Fibroblast of skin of scalp (primary cell): ENCODE results near the gene SLF2.

Experiments used
- DNase-seq: peaks from one replicate; pipeline ENCODE4 v3.0.0-alpha.2; 2013

SLF2 gene

DNA sequence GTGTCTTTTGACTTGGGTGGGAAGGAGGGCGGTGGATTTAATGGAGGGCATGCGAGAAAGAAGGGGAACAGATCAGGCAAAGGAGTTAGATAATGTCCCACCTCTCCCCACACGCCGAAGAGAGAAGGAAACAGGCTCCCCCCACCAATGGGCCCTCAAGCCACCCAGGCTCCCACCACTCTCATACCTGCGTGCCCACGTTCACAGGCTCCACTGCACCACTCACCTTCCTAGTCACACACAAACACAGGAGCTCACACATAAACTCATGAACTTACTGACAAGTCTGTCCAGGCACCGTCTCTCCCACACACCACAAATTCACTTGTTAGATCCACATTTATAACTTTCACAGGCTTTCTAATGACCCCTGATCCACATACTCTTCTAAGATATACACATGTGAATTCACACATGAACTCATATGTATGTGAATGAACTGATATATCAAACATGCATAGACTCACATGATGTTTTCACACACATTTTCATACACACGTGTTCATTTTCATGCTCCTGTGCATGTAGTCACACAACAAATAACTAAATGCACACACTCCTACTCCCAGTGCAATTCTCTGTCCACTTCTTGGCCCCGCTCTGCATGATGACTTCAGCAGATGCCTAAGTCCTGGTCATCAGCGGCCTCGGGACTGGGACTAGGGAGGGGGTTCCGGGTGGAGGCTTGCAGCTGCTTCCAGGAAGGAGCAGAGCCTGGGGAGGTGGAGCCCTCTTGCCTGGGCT lies 88.3 kb downstream of the SLF2 start:
- DNase-seq: peak; percentile 79

- DNase-seq: no peak
These were observed 88.9 kb downstream of the SLF2 start for GRCh38 chr10:101001659-101002035.

- DNase-seq: no peak
These were observed 89.7 kb downstream of the SLF2 start for GRCh38 chr10:101002456-101002855.

GRCh38 chr10:101003639-101004206 lies 91.0 kb downstream of the SLF2 start:
- DNase-seq: no peak

DNA sequence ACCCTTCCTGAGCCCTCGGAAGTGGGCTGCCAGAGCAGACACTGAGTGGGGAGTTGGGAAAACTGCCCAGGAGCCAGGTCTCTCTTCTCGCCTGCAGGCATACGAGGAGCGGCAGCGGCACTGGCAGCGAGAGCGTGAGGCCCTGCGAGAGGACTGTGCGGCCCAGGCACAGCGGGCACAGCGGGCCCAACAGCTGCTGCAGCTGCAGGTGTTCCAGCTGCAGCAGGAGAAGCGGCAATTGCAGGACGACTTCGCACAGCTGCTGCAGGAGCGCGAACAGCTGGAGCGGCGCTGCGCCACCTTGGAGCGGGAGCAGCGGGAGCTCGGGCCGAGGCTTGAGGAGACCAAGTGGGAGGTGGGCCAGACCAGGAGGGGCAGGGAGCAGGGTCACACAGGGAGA lies 92.6 kb downstream of the SLF2 start:
- no peak for DNase-seq

GRCh38 chr10:101005869-101006567 lies 93.3 kb downstream of the SLF2 start:
- DNase-seq: no peak

DNA sequence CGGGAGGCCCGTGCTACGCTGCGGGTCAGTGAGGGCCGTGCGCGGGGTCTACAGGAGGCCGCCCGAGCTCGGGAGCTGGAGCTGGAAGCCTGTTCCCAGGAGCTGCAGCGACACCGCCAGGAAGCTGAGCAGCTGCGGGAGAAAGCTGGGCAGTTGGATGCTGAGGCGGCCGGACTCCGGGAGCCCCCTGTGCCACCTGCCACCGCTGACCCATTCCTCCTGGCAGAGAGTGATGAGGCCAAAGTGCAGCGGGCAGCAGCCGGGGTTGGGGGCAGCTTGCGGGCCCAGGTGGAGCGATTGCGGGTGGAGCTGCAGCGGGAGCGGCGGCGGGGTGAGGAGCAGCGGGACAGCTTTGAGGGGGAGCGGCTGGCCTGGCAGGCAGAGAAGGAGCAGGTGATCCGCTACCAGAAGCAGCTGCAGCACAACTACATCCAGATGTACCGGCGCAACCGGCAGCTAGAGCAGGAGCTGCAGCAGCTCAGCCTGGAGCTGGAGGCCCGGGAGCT lies 93.9 kb downstream of the SLF2 start:
- no peak for DNase-seq

- DNase-seq: no peak
These were observed 94.4 kb downstream of the SLF2 start for GRCh38 chr10:101007099-101007711.

DNA sequence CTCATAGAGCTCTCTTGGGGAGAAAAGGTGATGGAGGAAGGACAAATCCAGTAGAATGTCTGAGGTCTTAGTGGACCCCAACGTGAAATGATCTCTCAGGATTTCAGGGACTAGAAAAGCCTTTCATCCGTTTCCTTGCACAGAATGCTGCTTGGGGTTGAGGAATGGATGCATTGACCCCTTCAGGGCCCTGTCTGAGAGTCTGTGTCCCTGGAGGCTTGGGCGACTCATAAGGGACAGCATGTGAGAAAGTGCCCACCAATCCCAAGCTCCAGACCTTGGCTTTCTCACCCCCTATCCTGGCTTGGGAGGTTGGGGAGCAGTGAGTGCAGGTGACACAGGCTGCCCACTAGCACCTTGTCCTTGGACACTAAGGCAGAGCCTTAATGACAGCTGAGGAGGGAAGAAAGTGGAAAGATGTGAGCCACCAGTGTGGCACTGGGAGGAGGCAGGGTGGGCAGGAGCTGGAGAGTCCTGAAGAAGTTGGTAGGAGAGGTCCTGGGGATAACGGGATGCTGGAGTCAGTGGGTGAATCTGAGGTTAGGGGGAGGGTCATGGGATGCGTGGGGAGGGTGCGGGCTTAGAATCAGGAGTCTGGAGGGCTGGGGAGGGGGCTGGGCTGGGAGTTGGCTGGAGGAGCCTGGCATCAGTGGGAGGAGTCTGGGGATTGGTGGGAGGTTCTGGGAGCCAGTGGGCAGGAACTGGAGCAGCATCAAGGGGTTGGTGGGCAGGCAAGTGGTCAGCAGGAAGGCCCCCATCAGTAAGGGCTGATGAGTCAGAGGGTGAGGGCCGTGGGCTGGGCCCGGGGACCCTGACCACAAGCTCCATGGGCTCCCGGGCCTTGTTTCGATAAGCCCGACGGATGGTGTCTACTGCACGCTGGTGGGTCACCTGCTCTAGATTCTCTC lies 95.4 kb downstream of the SLF2 start:
- peak; percentile 56 for DNase-seq

DNA sequence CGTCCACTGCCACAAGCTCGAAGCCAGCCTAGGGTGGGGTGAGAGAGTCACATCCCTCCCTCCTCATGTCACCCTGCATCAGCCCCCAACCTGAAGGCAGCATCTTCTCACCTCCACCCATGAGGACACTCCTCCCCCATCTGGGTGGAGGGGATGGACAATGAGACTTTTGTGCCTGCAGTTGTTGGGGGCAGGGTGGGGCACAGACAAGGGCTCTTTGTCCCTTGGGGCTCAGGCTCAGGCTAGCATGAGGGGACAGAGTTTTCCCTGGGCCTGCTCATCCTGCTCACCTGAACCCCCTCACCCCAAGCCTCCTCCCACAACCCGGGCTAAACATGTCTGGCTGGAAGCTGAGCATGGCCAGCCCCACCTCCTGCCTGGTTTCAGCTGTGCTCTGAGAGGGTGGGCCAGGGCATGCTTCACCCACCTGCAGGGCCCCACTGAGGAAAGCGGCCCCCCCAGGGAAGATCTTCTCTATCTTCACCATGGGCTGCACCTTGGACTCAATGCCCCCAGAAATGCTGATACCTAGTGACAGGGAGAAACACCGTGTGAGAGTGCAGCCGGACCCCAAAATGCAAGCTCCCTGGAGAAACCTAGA lies 96.2 kb downstream of the SLF2 start:
- no peak for DNase-seq

DNA sequence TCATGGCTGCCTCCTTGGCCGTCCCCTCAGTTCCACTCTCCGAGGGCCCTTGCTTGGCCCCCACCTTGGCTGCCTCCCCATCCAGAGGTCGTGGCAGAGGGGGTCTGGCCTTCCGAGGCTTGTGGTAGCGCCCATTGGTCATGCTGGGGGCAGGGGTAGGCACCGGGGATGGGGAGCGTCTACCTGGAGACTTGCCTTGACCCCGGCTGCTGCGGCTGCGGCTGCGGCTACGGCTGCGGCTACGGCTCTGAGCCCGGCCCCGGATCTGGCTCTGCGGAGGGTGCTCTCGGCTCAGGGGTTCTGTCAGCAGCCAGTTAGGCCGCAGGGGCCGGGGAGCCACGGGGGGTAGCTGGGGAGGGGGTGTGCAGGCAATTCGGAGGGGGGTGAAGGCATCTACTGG lies 97.6 kb downstream of the SLF2 start:
- DNase-seq: no peak

GRCh38 chr10:101011517-101012423 lies 99.0 kb downstream of the SLF2 start:
- DNase-seq: no peak

DNA sequence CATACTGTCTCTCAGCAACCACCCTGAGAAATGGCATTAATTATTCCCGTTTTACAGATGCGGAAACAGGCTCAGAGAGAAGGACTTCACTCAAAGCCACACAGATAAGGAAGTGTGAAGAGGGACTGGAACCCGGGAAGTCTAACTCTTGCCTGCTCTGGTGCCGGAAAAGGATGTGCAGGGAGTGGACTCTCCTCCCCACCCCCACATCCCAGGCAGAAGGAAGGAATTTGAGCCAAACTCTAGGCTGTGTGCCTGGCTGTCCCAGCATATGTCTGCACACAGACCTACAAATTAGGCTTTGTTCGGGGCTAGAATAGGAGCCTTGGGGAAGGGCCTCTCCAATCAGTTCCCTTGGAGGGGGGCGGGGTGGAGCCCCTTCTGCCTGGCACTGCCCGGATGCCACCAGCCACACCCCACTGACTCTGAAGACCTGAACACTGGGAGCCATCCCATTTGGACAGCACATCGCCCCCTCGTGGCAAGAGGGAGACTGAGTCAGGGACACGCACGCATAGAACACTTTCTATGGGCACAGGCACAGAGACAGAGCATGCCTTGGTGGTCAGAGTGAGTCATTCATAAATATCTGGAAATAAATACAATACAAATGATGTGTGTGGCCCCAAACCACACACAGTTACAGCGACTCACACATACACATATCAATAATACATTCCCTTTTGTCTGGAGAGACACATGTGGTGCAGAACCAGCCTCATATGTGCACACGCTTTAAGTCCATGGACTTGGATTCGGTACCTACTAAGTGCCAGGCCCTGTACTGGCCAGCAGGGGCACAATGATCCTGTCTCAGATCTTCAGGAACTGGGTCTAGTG lies 100.0 kb downstream of the SLF2 start:
- DNase-seq: peak; percentile 96

GRCh38 chr10:101013365-101013825 lies 100.6 kb downstream of the SLF2 start:
- no peak for DNase-seq

DNA sequence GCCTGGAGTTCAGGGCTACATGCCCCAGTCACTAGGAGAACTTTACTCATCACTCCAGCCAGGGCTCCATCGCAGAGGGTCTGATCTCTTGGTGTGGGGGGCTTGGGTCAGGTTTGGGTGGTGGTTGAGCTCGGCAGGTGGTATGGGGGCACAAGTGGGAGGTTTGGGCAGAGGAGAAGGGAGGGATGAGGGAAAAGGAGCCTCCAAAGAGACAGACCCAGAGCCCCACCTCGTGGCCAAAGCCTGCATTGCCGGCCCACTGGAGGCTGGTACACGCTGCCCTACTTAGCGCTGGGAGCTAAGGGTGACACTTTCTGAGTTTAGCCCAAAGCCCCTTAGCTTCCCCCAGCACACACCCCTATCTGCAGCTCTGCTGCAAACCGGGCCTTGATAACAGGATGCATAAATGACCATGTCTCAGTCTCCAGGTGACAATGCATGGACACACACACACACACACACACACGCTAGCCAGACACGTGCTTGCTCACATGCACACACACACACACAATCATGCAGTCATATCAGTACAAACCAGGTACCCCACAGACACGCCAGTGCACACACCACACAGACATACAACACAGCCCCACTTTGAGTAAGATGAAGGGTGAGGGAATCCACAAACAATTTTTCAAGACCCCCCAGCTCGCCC lies 101.6 kb downstream of the SLF2 start:
- DNase-seq: peak; percentile 66
